LHCN-M2 (cell line): ENCODE data around the gene CNNM3. TPM values are rescaled to one million over a fixed set of nuclear protein-coding genes. Genes with fewer than 3 reads are reported as not detected.

Source experiments
- DNase-seq: peaks from one replicate; pipeline ENCODE4 v3.0.0-alpha.2; 2012; ENCODE audit warnings: low read depth
- total RNA-seq: library from RNA; depleted of rRNA; stranded (reverse); fragments of >200 nt; gene quantifications from 2 replicates; pipeline ENCODE4 v1.2.3, GENCODE V29; 2014

CNNM3 gene
- total RNA-seq, 1 experiment from 2014 or later: 3.4 TPM

DNA sequence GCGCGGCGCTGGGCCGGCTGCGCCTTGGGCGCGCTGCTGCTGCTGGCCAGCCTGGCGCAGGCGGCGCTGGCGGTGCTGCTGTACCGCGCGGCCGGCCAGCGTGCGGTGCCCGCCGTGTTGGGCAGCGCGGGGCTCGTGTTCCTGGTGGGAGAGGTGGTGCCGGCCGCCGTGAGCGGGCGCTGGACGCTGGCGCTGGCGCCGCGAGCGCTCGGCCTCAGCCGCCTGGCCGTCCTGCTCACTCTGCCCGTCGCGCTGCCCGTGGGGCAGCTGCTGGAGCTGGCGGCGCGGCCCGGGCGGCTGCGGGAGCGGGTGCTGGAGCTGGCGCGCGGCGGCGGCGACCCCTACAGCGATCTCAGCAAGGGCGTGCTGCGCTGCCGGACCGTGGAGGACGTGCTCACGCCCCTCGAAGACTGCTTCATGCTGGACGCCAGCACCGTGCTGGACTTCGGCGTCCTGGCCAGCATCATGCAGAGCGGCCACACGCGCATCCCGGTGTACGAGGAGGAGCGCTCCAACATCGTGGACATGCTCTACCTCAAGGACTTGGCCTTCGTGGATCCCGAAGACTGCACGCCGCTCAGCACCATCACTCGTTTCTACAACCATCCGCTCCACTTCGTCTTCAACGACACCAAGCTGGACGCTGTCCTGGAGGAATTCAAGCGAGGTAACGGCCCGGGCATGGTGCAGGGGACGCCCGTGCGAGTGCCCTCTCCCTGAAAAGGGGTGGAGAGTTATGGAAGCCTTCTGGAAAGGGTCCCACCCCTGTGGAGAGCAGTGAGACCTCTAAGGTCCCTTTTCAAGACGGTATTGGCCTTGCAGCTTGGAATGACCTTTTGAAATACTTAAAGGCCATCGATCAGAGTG lies 1.0 kb downstream of the CNNM3 start:
- DNase-seq: peak; percentile 7

DNA sequence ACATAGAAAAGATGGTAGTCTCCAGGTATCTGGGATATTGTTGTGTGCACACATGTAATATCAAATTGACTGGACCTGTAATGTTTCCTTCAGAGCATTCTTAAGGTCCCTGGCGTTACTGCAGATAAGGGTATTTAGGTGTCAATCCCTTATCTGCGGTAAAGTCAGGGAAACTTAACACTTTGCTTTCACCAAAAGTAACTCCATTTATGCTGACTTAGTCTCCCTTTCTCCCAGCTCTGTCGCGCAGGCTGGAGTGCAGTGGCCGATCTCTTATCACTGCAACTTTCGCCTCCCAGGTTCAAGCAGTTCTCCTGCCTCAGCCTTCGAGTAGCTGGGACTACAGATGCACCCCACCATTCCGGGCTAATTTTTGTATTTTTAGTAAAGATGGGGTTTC lies 1.8 kb downstream of the CNNM3 start:
- DNase-seq: no peak

DNA sequence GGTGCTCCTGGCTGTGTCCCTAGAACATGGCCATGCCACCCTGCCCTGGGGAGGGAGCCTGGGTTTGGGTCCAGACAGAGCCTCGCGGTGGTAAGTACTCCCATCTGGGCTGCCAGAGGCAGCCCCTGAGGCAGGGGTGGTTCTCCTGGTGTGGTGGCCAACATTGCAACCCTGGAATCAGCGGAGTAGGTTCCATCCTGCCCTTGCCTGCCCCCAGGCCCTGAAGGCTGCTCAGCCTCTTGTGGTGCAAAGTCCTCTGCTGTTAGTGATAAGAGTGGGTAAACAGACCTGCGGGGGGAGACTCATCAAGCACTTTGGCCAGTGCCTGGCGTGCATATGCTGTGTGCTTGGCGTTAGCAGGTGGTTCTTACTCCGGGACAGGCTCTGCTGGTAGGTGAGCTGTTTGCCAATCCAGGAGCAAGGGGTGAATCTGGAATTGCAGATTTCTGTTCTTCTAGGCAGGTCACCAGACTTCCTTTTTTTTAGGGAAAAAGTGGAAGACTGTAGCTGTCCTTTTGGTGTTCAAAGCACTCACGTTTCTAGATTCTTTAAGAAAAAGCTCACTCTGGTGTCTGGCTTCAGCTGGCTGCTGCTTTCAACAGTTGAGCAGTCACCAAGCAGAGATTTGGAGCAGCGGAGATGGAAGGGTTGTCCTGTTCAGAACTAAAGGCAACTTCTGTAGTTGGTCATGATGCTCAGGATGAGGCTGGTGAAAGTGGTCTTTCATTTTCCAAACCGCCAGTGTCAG lies 3.2 kb downstream of the CNNM3 start:
- DNase-seq: no peak

DNA sequence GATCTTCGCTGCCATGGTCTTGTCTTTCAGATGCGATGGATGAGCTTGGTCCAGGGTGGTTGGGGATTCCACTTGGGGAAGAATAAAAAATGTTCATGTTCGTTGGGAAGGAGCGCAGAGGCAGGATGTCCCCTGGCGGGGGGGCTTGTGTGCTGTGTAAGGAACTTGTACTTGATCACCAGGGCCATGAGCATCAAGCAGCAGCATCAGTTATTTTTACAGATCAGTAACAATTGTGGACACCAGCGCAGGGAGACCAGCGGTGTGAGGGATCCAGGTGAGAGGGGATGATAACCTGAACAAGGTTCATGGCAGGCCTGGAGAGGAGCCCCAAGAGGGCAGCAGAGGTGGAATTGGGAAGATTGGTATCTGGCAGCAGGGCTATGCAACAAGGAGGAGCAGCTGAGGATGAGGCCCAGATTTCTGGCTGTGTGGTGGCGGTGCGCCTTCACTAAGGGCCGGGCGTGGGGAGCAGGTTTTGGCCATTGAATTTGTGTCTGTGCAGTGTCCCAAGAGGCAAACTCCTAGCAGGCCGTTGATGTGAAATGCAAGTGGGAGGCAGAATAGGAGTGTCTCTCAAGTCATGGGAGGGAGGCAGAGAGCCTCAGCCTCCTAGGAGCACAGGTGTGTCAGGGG lies 3.9 kb downstream of the CNNM3 start:
- no peak for DNase-seq

DNA sequence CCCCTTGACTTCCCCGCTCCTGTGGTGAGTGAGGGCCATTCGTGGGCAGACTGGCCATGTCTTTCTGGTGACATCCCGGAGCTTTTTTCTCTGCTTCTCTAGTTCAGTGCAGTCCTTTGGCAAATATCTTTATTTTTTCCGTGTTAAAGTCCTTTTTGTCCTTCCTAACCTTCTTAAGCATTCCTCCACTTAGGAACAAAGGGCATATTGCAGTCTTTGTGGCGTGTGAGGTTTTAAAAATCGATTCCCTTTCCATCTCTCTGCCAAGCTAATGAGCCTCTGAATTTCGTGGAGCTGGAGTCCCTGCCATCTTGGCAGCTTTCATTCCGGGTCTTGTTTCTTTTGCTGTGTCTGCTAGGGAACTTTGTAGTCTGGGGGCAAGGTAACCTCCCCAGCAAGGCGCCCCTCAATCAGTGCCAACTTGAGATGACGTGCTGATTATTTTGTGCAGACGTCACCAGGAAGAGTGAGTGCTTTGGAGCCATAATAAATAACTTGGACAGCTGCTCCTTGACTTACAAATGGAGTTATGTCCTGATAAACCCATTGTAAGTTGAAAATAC lies 5.1 kb downstream of the CNNM3 start:
- no peak for DNase-seq

DNA sequence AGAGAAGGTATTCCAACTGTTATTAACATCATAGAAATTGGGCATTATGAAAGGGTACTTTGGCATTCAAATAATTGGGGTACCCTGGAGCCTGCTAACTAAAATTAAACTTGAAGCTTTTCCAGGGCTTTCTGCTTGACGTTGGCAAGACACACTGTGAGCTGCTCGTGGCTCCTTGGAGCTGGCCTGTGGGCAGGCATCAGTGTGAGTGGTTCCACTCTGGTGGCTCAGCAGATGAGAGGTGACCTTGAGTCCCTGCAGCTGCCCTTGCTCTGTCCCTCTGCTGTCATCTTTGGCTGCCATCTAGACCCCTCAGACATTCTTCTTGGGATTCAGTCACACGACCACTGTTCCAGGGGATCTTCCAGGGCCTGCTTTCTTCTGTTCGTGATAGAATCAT lies 6.7 kb downstream of the CNNM3 start:
- no peak for DNase-seq

DNA sequence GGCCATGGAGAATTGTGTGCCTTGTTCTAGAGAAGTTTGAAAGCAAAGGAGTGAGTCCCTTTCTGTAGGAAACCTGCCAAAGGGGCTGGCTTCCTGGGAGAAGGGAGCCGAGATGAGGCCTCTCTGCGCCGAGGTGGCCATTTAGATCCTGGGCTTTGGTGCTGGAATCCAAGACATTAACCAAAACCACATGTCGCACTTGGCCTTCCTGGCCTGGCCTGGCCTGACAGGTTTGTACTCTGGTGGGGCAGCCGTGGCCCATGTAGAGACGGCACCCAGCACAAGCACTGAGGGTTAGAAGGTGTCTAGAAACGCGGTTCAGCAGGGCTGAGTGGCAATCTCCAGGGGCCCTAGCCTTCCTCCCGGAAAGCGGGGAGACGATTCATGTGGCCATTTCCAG lies 7.1 kb downstream of the CNNM3 start:
- no peak for DNase-seq

DNA sequence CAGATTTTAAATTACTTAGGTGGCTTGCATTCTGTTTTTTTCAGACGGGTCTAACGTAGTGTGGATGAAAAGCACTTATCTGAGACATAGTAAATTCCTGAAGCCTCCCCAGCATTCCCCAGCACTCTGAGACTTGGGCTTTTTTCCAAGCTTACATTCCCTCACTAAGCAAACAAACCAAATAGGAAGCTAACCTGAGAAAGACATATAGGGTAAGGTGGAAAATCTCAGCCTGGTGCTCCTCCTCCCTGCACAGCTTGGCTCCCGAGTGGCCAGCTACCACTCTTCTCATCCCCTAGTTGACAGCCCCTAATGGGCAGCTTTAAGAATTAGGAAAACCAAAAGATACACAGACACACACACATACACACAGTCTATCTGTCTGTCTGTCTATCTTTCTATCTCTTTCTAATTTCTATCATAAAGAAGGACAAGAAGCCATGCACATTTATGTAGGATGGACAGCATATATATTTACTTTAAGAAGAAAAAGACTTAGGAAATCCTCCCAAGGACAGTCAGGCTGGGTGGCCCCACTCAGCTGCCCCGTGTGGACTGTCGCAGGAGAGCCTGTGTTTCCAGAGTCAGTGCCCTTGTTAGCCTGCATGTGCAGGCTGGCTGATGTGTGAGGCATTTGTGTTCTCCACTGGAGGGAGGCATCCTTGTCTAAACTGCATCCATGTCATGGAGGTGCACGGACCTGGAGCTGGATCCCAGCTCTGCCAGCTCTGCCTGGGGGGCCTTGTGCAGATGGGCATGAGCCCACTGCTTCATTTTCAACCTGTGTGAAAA lies 8.2 kb downstream of the CNNM3 start:
- no peak for DNase-seq

DNA sequence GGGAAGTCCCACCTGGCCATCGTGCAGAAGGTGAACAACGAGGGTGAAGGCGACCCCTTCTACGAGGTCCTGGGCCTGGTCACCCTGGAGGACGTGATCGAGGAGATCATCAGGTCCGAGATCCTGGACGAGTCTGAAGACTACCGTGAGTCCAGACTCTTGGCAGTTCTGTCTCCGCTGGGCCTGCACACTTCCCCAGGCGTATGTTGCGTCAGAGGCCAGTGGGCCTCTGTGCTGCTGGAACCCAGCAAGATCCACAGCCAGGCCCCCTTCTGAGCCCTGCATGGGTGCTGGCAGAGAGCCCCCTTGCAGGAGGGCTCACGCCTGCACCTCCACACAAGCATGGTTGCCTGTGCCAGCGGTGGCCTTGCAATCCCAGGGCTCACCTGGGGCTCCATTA lies 9.0 kb downstream of the CNNM3 start:
- DNase-seq: no peak

DNA sequence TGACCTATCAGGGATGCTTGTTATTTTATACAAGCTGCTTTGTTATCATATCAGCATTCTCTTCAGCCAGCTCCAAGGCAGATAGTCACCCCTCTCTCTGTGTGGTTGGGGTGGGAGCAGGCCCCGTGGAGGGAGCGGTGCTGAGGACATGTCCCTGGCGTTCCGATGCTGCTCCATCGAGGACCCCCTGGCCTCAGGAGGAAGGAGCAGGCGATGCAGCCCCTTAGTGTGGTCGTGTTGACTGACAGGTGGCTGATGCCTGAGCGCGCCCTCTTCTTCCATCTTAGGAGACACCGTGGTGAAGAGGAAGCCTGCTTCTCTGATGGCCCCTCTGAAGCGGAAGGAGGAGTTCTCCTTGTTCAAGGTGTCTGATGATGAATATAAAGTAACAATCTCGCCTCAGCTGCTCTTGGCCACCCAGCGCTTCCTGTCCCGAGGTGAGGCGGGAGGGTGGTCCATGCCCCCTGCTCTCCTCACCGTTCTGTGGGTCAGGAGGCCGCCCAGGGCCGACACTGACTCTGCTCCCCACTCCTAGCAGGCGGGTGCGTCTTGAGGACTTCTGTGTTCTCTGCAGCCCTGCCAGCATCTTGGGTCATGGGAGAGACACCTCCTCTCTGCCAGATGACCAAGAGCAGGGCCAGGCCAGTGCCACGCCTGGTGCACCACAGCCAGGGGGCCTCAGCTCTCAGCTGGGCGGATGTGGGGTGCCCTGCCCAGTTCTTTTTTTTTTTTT lies 10.6 kb downstream of the CNNM3 start:
- no peak for DNase-seq

DNA sequence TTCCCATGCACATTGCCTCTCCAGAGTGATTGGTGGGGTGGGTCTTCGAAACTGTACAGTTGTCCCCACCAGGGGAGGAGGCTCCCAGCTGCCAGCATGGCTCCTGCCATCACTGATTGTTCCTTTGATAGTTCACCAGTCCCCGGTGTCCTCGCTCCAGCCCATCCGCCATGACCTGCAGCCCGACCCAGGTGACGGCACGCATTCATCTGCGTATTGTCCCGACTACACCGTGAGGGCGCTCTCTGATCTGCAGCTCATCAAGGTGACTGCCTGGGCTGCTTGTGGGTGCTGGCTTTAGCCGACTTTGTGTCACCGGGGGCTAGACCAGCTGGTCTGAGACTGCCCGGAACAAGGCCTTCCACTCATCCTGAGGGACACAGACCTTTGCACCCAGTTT lies 12.4 kb downstream of the CNNM3 start:
- no peak for DNase-seq

DNA sequence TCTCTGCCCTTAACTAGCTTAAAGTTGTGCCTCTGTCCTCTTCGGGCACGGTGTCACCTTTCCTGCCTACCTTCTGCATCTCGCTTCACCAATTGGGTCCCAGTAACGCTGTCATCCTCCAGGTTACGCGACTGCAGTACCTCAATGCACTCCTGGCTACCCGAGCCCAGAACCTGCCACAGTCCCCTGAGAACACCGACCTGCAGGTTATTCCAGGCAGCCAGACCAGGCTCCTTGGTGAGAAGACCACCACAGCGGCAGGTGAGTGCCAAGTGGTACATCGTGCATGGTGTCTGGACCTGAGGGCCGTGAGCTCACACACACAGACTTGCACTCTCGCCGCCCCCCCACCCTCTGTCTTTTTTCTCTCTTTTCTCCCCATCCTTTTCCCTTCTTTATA lies 12.8 kb downstream of the CNNM3 start:
- no peak for DNase-seq

DNA sequence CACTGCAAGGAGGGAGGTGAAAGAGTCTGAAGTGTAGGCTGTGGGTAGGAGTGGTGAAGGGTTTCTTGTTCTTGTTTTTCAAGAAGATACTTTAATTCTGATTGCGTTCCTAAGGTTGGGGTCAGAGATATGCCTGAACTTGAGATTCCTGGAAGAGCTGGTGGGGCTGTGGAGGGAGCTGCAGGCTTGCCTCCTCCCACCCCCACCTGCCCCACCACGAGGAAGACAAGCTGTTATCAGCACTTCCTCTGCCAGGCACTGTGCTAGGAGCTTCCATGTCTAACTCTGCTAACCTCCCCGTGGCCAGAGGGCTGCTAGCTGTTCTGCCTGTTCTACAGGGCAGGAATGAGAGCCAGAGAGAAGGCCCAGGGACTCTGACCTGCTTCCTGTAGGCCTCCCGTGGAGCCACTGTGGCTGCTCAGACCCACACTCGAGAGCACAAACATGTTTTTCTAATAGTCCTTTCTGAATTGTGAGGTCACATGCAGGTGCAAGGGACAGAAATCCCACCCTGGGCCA lies 14.0 kb downstream of the CNNM3 start:
- no peak for DNase-seq

DNA sequence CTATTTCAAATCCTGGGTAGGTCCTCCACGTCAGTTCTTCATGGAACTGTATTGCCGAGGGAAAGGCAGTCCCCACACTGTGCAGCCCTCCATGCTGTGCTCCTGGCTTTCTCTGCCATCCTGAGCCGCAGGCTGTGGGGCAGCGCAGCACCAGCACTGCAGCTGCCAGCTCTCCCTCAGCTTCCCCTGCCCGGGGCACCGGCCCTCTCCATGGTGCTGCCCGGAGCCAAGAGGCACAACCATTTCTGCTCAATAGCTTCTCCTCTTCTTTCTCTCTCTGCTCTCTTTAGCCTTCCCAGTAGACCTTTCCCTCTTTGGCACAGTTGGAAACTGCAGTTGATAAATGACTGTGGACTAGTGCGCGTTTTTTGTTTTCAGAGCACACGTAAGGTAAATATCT lies 15.6 kb downstream of the CNNM3 start:
- peak; percentile 19 for DNase-seq

DNA sequence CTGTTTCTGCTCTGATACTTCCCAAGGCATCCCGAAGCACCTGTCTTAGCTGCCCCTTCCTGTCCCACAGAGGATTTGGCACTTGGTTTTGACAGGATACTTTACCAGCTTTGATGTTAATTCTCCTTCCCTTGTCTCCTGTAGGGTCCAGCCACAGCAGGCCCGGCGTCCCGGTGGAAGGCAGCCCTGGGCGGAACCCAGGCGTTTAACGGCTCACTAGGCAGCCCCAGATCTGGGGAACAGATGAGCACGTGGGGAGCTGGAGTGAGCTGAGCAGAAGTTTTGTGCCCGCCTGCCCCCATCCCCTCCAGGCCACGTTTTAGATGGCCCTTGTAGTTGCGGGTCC lies 16.3 kb downstream of the CNNM3 start:
- DNase-seq: no peak

DNA sequence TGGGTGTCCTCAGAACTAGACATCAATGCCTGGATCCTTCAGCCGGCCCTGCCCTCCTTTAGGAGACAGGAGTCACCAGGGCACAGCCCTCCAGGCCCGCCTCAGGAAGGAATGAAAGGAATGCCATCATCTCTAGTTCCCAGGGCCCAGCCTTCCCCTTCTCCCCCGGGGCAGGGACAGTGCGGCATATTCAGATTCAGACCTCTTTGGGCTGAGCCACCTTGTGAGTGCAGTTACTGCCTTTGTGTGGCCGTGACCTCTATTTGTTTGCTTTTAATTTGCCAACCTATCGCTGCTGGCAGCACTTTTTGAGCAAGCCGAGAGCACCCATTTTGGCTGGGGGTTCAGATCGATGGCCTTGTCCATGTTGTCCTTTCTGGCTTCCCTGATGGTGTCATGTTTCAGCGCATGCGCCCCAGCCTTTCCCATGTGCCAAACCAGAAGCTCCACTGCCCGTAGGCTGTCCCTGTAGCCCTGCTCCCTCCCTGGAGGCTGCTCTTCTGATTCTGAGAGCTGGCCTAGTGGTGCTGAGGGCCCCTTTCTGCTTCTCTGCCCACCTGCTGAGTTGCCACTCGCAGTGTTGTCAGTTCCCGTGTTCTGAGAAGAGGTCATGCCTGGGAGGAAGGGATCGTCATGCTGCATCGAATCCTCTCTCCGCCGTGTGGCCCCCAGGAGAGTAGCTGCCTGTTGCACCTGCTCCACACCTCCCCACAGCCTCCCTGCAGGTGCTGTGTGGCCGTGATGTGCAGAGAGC lies 16.9 kb downstream of the CNNM3 start:
- peak; percentile 63 for DNase-seq

DNA sequence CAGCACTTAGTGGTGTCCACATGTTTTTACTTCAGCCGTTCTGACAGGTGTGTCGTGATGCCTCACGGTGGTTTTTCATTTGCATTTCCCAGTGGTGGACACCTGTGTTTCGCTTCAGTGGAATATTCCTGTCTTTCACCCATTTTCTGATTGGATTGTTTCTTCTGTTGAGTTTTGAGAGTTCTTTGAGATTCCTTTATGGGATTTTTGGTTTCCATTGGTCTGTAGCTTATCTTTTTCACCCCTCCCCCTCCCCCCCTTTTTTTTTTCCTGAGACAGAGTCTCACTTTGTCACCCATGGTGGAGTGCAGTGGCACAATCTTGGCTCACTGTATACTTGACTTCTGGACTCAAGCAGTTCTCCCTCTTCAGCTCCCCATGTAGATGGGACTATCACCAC lies 19.8 kb downstream of the CNNM3 start:
- no peak for DNase-seq

DNA sequence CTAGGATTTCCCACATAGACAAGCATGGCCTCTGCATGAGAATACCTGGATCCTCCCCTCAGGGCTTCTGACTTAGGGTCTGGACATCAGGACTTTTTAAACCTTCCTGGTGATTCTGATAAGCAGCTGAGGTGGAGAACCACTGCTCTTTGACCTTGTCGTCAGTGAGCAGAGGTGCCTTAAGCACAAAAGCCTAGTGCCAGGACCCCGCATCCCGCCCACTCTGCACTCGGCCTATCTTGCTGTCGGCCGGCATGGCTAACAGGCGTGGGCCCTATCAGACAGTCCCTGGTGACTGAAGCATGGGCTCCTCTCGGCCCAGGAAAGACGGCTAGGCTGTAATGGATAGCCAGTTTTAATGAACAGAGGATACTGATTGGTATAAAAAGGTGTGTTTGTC lies 21.5 kb downstream of the CNNM3 start:
- no peak for DNase-seq

DNA sequence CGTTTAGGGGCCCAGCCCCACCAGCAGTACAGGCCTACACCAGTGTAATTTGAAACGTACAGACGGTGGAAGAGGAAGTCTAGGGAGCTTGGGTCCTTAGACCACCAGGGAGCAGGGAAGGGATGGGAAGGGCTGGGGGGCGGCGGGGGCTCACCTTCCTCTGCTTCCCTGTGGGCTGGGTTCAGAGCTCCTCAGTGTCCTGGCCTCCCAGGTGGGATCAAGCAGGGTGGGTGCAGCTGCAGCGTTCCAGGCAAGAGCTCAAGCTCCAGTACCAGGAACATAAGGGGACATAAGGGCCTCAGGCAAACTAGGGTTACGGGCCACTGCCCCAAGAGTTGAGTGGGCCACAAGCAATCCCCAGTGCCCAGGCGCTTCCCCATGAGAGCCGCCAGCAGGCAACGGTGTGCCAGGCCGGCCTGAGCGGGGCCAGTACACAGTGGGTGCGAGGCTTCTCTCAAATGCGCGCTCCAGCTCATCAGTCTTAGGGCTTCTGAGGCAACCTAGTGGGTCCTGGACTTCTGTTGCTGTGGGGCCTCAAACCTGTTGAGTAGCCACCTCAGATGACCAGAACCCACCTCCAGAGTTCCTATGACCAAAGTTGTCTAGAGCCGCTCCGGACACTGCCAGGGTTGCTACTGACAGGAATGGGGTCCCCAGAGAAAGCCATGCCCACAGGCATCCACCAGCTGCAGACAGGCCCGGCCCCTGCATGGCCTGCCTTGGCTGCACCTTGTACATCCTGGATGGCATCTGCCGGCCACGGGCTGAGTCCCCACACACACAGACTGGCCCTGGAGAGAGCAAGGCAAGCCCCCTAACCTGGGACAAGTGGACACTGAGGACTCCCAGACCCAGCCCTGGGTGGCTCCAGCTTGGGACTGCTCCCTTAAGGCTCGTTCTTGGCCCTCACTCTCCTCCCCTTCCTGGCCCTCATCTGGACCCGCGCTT lies 22.6 kb downstream of the CNNM3 start:
- no peak for DNase-seq
